ENCODE data around the gene SPDYC.
A peak's percentile ranks its signal among the peaks of the same experiment; 100 is the strongest.

The SPDYC gene

GRCh38 chr11:65181569-65182257, 11.7 kb downstream of the SPDYC start, which contains the start of gene CAPN1:
Gene CAPN1, plus strand, starts transcription at chr11:65181928. Its CDS starts 774 bp downstream, at chr11:65182702.
- Histone ChIP-seq H3K27me3 (no peaks in the 10 kb centered on the region), H3K9me3 (no peaks in the 10 kb centered on the region), H3K36me3 (peaks cover 36% of the 10 kb centered on the region), H3K4me1 (ENCODE audit: control insufficient read depth in 1 of 2, insufficient read depth in 1 of 2, low read depth in 1 of 2, low read length in 1 of 2) (peaks cover 22 to 26% of the 10 kb centered on the region in 2 experiments), H3K27ac (peak within 1 kb of the TSS; percentile 88), H3K4me3 (ENCODE audit: low read depth in 1 of 2, low read length in 1 of 2) (peak within 1 kb of the TSS; percentile 85)
- TF ChIP-seq CTCF (IDR thresholded peaks at IDR 0.05) = no peak

- Histone ChIP-seq H3K27me3 (no peaks in the 10 kb centered on the region), H3K9me3 (no peaks in the 10 kb centered on the region), H3K4me3 (ENCODE audit: low read depth in 1 of 2, low read length in 1 of 2) (peak overlapping the region; percentile 85), H3K4me1 (ENCODE audit: control insufficient read depth in 1 of 2, insufficient read depth in 1 of 2, low read depth in 1 of 2, low read length in 1 of 2) (peaks cover 22 to 26% of the 10 kb centered on the region in 2 experiments), H3K27ac (peak overlapping the region; percentile 88), H3K36me3 (peaks cover 44% of the 10 kb centered on the region)
- no peak for TF ChIP-seq CTCF (IDR thresholded peaks at IDR 0.05)
Observed at GRCh38 chr11:65182258-65183170, 12.5 kb downstream of the SPDYC start.

GRCh38 chr11:65183201-65183891, 13.3 kb downstream of the SPDYC start:
- Histone ChIP-seq H3K4me3 (ENCODE audit: low read depth in 1 of 2, low read length in 1 of 2) (peak overlapping the region in 1 of 2 experiments; percentile 85), H3K9me3 (no peaks in the 10 kb centered on the region), H3K36me3 (peaks cover 52% of the 10 kb centered on the region), H3K27ac (peak overlapping the region; percentile 88), H3K27me3 (no peaks in the 10 kb centered on the region), H3K4me1 (ENCODE audit: control insufficient read depth in 1 of 2, insufficient read depth in 1 of 2, low read depth in 1 of 2, low read length in 1 of 2) (peaks cover 22 to 26% of the 10 kb centered on the region in 2 experiments)
- TF ChIP-seq CTCF (IDR thresholded peaks at IDR 0.05) = no peak

- Histone ChIP-seq H3K4me1 (ENCODE audit: control insufficient read depth in 1 of 2, insufficient read depth in 1 of 2, low read depth in 1 of 2, low read length in 1 of 2) (peaks cover 22 to 26% of the 10 kb centered on the region in 2 experiments), H3K27ac (no peak overlapping the region)
- TF ChIP-seq CTCF (IDR thresholded peaks at IDR 0.05) = no peak
Observed at GRCh38 chr11:65184146-65184545, 14.1 kb downstream of the SPDYC start.

GRCh38 chr11:65185171-65185570, 15.1 kb downstream of the SPDYC start:
- no peak for TF ChIP-seq CTCF (IDR thresholded peaks at IDR 0.05)
- Histone ChIP-seq H3K4me3 (ENCODE audit: low read depth in 1 of 2, low read length in 1 of 2) (no peak overlapping the region), H3K4me1 (ENCODE audit: control insufficient read depth in 1 of 2, insufficient read depth in 1 of 2, low read depth in 1 of 2, low read length in 1 of 2) (peaks cover 22 to 26% of the 10 kb centered on the region in 2 experiments), H3K9me3 (no peaks in the 10 kb centered on the region), H3K36me3 (peaks cover 71% of the 10 kb centered on the region), H3K27ac (no peak overlapping the region), H3K27me3 (no peaks in the 10 kb centered on the region)

More at GRCh38 chr11:65184146-65184545, 14.1 kb downstream of the SPDYC start:
- peaks cover 60% of the 10 kb centered on the region for H3K36me3 ChIP-seq
- H3K4me3 ChIP-seq (ENCODE audit: low read depth in 1 of 2, low read length in 1 of 2) = no peak overlapping the region
- no peaks in the 10 kb centered on the region for H3K27me3 ChIP-seq
- no peaks in the 10 kb centered on the region for H3K9me3 ChIP-seq

Measured in neutrophil (primary cell).